NCI-H2227 treated with DMSO at 0.1 percent for 48 hours (cell line): Measurements from ENCODE around the gene ATG9B.
"Not testable (repeated sequence)": the region's sequence is repeated elsewhere in the genome, so short reads cannot be mapped to it uniquely, and the experiment has no call there.

Source experiments
- DNase-seq: peaks from one replicate; lab custom pipeline; 2025; lab: John Stamatoyannopoulos, UW

The ATG9B gene

DNA sequence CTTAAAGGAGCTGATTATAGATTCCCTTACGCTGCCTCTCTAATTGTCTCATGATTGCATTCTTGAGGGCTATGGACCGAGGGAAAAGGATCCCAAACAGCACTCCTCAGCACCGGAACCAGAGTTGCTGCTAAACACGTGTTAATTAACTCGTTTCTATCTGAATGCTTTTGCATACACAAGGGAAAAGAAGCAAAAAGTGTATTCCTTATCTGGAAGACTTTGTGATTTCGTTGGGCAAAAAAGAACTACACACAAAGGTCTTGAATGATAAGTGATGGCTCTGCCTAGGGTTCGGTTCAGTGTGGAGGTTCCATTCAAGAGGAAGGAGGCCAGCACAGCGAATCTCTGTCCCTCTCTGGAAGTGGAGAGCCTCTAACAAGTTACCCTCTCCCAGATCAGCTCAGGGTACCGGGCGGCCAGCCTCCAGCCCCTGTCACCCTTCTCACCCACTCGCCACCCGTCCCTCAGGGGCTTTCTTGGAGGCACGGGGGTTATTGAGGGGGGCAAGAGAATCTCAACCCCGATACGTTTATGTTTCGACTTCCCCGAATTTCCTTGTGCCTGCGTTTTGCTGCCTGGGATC lies 34.6 kb upstream of the ATG9B start:
- no peak for DNase-seq

DNA sequence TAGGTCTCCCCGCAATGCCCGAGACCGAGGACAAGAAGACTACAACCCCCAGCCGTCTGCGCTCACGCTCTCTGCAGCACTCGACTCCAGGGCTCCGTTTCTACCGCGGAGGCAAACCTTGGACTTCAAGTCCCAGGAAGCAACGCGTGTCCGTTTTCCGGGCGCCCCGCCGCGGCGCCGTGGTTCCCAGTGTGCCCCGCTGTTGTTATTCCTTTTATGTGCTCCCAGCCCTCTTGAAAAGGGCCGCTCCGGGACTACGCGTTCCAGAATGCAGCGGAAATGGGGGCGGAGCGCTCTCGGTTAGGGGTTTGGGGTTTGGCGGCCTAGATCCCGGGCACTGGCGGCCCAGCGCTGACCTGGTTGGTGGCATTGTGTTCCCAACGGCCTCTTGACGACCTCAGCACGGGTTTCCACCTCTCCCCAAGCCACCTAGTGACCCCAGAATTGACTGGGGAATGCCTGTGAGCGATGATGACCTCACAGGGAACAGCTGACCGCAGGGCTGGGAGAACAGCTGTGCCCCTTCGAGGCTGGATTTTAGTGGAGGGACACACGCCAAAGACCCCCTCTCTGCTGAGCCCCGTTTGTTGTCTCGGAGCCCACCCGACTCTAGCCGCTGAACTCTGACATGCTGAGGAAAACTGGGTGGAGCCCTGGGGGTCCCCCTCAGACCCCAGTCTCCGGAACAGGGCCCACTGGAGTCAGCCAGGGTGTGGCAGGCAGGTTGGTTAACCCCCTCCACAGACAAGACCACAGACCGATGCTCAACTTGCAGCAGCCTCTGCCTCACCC lies 33.9 kb upstream of the ATG9B start:
- DNase-seq, result peak; percentile 99

DNA sequence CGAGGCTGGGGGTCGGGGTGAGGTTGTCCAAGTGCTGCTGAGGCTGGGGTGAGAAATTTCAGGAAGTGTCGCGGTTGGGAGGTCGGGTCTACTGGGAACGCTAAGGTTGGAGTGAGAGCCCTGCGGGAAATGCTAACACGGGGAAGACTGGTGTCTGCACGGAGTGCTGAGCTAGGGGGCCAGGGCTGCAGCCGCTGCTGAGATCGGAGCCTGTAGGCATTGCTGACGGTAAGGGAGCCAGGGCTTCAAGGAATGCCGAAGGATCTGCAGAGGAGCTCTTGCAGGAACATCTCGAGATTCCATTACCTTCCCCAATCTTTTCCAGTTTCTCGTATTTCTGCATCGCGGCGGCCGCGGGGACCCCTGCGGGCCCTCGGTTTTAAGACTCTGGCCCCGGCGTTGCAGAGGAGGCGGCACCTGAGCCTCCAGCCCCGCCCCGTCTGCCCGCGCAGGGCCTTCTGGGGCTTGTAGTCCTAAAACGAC lies 33.3 kb upstream of the ATG9B start, which contains the start of gene CDK5:
Gene CDK5, minus strand, starts transcription at position 392 of the 483 bp plus-strand sequence. Its CDS starts 49 bp downstream, at position 343.
- no peak for DNase-seq

DNA sequence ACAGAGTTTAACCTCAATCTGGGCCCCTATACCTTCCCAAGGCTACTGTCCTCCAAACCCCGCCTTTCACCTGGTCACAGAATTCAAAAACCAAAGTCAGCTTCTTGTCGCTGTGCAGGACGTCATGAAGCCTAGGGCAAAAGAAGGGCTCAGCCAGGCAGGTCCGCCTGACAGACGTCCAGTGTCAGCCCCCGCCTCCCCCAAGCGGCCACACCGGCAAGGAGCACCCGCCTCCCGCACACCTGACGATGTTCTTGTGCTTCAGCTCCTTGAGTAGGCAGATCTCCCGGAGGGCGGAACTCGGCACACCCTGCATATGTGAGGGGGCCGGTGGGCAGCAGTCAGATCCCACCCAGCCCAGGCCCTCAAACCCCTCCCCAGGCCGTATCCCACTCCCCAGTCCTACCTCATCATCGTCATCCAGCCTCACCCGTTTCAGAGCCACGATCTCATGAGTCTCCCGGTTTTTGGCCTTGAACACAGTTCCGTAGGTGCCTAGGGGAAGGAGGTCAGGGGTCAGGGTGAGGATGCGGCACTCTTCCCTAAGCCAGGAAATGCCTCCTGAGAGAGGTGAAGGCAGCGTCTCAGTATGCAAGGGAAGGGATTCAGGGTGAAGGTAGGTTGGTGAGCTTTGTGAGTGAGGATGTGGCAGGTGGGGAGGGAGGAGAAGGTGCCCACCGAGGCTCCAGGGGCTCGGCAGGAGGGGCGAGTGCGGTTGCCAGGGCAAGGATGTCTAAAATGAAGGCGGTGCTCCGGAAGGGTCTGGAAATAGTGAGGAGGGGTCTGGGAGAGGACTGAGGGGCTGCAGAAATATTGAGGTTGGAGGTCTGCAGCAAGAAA lies 32.6 kb upstream of the ATG9B start:
- DNase-seq, result peak; percentile 10

DNA sequence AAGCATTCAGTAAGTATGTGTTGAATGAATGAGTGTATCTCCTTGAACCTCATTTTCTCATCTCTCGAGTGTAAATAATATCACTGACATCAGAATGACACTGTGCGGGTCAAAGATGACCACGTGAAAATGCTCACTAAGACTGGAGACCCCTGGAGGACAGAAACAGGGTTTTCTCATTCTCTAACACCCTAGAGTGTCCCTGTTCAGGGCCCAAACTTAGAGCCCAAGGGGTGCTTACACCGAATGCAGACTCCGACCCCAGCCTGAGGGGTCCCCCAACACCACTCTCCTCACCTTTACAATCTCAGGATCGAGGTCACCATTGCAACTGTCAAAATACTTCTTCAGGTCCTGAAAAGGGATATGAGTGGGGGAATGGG lies 32.0 kb upstream of the ATG9B start:
- DNase-seq, result no peak

DNA sequence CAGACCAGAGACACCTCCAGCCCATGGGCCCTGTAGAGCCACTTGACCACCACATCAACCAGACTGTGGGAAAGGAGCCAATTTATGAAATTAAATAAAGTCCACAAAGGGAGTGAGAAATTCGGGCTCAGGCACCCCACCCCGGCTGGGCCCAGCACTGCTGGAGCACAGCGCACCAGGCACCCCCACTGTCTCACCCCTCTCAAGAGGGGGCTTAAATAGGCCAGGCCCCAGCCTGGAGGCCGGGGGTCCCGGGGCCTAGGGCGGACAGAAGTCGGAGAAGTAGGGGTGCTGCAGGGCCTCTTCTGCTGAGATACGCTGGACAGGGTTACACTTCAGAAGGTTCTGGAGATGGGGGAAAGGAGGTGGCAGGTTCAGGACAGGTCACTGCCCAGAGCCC lies 29.5 kb upstream of the ATG9B start:
- DNase-seq, result no peak

DNA sequence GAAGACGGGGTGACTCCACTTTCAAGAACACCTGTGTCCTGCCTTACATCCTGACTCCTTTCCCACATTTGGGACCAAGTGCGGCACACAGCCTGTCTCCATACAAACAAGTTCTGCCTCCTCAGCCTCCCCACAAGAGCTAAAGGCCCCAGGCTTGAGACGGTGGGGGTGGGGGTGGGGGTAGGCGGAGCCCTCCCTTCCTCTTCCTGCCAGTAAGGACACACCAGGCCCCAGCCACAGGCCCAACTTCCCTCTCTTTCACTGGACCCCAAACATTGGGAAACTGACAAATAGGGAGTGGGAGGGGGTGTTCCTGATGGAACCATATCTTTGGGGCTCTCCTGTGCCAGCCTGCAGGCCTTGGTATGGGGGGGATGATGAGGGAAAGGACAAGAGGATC lies 28.8 kb upstream of the ATG9B start:
- no peak for DNase-seq

DNA sequence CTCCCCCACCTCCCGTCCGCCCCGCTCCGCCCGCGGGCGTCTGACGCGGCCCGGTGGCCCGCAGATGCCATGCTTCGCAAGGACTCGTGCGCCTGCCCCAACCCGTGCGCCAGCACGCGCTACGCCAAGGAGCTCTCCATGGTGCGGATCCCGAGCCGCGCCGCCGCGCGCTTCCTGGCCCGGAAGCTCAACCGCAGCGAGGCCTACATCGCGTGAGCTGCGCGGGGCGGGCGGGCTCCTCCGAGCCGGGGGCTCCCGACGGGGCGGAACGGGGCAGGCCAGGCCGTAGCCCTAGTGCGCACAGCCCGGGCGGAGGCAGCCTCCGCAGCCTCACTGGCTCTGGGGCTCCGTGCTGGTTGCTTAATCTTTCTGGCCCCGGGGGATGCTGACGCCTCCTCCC lies 26.8 kb upstream of the ATG9B start:
- no peak for DNase-seq

DNA sequence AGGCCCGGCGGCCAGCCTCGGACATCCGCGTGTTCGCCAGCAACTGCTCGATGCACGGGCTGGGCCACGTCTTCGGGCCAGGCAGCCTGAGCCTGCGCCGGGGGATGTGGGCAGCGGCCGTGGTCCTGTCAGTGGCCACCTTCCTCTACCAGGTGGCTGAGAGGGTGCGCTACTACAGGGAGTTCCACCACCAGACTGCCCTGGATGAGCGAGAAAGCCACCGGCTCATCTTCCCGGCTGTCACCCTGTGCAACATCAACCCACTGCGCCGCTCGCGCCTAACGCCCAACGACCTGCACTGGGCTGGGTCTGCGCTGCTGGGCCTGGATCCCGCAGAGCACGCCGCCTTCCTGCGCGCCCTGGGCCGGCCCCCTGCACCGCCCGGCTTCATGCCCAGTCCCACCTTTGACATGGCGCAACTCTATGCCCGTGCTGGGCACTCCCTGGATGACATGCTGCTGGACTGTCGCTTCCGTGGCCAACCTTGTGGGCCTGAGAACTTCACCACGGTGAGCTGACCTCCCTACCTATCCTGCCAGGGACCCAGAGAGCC lies 24.7 kb upstream of the ATG9B start:
- DNase-seq, result no peak

DNA sequence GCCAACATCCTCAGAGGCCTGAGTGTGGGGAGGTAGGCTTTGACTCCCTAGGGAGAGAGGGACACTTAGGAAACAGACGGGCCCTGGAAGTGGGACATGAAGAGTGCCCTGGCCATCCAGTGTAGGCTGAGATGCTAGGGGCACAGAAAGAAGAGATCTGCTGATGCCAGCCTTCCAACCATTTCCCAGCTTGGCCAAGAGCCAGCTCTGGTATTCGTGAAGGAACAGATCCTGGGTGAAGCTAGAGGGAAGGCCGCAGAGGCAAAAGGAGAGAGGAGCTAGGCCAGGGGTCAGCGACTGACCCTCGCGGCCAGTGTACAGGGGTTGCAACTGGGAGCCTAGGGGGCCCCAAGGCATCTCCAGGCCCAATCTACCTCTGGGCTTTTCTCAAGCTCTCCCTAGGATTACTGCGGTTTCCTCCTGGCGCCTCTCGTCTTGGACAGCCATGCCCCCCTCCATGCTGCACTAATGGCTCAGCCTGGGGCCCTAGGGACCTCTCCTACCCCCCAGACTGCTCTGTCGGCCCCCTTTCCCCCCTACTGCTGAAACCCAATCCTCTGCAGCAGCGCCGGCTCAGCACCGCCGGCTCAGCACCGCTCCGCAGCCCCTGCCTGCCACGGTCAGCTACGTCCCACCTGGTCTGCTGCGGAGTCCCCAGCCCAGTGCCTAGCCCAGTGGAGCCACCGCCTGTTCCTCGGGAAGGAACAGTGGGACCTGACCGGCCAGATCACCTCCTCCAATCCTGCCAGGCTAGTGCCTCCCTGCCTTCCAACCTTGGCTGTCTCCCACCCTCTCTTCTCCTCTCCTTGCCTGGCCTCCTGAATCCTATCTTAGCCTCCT lies 23.9 kb upstream of the ATG9B start, which contains the start of gene ASIC3:
Gene ASIC3, plus strand, starts transcription at position 556 of the 840 bp plus-strand sequence. CDS start 355 bp downstream, outside the sequence.
- no peak for DNase-seq

DNA sequence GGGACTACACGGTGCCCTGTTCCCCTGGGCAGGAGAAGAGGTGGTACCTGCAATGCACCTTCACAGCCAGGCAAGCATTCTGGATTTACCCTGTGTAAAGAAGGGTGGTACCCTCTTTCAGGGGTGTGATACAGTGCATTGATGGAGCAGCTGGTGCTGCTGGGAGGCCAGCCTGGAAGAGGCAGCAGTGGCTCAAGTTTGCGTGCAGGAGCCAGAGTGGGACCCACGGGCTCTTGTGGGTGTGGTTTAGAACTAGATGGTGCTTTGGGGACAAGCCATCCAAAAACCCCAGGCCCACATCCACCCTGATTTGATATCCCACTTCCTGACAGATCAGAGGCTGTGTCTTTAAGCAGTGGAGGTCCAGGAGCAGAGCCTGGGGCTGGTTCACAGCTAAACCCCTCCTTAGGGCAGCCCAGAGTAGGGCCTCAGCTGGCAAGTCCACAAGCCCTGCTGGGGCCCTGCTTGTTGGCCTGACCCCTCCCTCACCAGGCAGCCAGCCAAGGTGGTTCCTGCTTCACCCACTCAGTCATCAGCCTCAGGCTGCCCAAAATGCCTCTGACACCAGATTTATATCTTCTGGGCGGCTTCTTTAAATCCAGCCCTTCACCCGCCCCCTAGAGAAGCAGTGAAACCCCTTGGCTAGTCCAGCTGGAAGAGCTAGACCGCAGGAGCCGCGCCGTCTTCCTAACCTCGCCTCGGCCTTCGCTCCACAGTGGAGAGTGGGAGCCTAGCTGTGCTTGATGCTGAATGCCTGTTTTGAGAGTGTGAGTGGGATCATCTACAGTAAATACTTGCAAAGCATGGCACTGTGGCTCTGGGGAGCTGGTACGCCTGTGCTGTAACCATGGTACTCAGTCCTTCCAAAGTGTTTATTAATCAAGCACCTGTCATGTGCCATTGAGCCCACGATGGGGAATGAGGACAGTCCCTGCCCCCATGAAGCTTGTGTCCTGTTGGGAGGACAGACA lies 22.6 kb upstream of the ATG9B start:
- peak; percentile 7 for DNase-seq

DNA sequence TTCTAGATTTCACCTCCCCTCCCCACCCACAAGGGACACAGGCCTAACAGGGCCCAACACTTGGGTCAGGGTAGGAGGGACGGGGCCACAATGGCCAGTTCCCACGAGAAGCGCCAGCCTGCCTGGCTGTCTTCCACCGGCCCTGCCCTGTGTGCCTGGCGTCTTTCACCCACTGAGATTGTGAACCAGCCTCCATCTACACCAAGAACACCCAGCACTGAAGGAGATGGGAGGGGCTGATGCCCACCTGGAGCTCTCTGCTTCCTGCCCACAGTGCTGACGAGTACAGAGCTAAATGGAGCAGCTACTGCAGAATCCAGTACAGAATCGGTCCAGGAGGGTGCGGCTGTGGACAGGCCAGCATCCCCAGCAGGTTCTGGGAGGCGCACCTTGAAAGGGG lies 21.7 kb upstream of the ATG9B start:
- no peak for DNase-seq

DNA sequence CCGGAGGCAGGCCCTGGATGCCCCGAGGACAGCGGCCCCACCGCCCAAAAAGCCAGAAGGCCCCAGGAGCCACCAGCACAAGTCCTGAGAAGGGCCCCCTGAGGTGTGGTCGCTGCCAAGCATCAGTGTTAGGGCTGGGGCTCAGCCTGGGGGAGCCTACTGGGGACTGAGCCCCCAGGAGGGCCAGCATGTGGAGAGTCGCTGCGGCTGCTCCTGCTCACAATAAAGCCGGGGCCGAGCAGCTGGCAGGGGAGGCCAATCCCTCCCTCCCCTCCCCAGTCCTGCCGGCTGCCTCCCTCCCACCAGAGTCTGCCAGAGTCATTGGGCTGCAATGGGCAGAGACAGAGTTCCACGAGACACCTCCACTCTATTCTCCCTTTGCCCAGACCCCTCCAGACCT lies 21.0 kb upstream of the ATG9B start:
- no peak for DNase-seq

DNA sequence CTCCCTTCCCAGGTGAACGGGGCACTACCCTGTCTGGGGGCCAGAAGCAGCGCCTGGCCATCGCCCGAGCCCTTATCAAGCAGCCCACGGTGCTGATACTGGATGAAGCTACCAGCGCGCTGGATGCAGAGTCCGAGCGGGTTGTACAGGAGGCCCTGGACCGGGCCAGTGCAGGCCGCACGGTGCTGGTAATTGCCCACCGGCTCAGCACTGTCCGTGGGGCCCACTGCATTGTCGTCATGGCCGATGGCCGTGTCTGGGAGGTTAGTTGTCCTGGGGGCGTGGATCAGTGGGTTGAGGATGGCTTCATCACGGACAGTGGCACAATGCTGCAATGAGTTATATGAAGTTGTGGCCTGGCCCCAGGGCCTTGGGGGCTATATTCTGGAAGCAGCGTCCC lies 19.7 kb upstream of the ATG9B start:
- DNase-seq, result no peak

DNA sequence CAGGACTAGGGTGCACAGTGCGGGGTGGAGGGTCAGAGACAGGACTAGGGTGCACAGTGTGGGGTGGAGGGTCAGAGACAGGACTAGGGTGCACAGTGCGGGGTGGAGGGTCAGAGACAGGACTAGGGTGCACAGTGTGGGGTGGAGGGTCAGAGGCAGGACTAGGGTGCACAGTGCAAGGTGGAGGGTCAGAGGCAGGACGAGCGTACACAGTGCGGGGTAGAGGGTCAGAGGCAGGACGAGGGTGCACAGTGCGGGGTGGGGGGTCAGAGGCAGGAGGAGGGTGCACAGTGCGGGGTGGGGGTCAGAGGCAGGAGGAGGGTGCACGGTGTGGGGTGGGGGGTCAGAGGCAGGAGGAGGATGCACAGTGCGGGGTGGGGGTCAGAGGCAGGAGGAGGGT lies 19.2 kb upstream of the ATG9B start:
- DNase-seq, result not testable (repeated sequence)

DNA sequence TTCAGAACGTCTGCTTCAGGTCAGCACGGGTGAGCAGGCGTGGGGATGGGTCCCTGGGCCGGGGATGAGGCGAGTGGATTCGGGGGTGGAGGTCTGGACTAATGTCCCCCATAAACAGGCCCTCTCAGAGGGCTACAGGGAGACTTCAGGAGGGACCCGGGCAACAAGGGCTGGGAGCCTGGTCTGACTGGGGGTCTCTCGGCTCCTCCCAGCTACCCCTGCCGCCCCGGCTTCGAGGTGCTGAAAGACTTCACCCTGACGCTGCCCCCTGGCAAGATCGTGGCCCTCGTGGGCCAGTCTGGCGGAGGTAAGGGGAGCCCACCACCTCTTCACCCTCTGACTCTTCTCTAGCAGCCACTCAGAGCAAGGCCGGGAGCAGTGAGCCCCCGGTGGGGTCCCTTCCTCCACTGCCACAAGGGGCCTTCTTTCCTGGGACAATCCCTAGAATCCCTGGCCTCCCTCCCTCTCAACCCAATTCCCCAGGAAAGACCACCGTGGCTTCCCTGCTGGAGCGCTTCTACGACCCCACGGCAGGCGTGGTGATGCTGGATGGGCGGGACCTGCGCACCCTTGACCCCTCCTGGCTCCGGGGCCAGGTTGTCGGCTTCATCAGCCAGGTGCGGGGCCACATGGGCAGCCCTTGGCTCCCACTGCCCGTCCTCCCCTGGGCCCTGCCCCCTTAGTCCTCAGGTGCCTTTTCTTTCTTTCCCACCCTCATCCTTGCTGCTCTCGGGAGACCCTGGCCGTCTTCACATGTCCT lies 16.5 kb upstream of the ATG9B start:
- no peak for DNase-seq

DNA sequence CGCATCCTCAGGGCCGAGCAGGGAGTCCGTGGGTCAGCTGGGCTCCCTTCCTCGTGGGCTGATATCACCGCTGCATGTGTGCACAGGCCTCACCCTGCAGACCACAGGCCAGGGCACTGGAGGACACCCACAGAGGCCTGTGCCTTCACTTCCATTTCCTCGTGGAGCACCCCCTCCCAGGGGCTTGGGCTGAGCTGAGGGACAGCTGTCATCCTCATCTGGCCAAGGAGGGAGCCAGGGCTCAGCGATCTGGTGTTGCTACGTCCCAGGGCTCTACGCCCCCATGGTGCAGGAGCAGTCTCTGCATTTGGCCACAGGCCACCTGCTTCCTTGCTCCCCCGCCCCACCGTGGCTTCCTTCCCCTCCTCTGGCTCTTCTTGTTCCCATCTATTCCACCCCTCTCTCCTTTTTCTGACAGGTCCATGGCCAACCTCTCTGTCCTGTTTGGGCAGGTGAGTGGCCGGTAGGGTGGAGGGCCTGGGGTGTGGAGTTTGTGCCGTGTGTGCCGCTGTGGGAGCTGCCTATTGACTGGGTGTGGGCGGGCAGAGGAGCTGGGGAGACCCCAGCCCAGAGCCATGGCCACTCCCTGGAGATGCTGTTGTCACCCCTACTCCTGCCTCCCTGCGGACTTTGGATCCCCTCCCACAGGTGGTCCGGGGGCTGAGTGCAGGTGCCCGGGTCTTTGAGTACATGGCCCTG lies 15.7 kb upstream of the ATG9B start:
- no peak for DNase-seq

DNA sequence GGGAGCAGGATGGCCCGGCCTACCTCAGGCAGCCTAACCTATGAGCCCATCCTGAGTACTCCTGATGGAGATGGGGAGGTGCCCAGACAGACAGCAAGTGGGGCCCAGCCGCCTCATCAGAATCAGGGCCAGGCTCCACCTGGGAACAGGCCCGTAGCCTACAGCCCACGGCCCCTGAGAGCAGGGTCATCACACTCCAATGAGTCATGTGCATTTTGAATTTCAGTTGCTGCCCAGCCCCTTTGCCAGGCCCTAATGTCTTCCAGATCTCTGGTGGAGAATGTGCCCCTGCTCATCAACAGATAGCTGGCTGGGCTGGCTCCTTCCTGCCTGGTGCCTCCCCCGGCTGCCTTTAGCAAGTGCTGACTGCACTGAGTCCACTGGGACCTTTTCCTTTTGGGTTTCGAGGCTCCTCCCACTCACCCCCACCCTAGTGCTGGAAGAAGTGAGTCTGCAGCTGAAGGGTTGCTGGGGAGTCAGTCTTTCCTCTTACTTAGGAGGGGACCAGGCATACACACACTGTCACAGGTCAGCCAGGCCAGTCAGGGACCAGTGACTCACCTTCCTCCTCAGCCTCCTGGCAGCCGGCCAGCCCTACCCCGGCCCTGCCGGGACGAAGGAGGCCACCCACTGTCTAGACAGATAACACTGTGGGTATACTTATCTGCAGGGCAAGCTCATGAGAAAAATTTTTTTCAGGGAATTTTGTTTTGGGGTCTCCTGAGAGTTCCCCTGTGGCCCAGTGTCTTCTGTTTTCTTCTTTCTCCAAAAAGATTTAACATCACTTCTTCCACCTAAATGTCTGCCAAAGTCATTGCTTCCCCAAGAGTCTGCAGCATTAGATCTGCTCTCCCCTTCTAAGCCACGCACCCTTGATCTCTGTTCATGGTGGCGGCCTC lies 14.9 kb upstream of the ATG9B start:
- DNase-seq, result peak; percentile 13
